Lower leg skin (tissue), 4 donors: Measurements from ENCODE around the gene POMT2. TPM values are rescaled to one million over a fixed set of nuclear protein-coding genes. Genes with fewer than 3 reads are reported as not detected.

ENCODE experiments used
- DNase-seq, 2 donors: peaks; one replicate each; pipeline ENCODE4 v3.0.0-alpha.2; 2019; ENCODE audit warnings: low spot score in 2 of 2
- H3K4me3 ChIP-seq: fragments of 200-600 bp; sonication (generic); 2 replicates; pipeline ENCODE4 v1.5.1; 2017; ENCODE audit warnings: mild to moderate bottlenecking, low read depth; ENCODE audit not compliant: poor library complexity, severe bottlenecking
- POLR2A ChIP-seq, 2 donors: fragments of 450-650 bp; IDR thresholded peaks; one replicate each; pipeline ENCODE4 v1.6.1; 2016 to 2017; ENCODE audit warnings: antibody characterized with exemption in 2 of 2, mild to moderate bottlenecking in 1 of 2, moderate library complexity in 1 of 2
- WGBS, 2 donors: methylation state at CpG; one replicate each; pipeline ENCODE4 v1.1.5; 2018; 5-methylcytosine and 5-hydroxymethylcytosine counted together
- intact Hi-C: fragments of 100-400 bp; cut with DNase I; formaldehyde crosslinking; loops from one replicate; pipeline ENCODE4 v1.15.0; 2023; ENCODE audit warnings: low total_unique reads
- total RNA-seq, 4 donors: library from RNA; depleted of rRNA; stranded (reverse); fragments of >200 nt; gene quantifications; one replicate each; pipeline ENCODE4 v1.1.0, GENCODE V29; 2016
- TF ChIP-seq, protein P1 (sequence below), 3 donors: fragments of 450-650 bp; IDR thresholded peaks; one replicate each; pipeline ENCODE4 v1.5.1; 2016; ENCODE audit warnings: antibody characterized with exemption in 3 of 3, mild to moderate bottlenecking in 3 of 3, moderate library complexity in 2 of 3

Gene POMT2
- total RNA-seq, 4 donors from 2014 or later, result 9.1 to 23.0 (median 15.9) TPM

DNA sequence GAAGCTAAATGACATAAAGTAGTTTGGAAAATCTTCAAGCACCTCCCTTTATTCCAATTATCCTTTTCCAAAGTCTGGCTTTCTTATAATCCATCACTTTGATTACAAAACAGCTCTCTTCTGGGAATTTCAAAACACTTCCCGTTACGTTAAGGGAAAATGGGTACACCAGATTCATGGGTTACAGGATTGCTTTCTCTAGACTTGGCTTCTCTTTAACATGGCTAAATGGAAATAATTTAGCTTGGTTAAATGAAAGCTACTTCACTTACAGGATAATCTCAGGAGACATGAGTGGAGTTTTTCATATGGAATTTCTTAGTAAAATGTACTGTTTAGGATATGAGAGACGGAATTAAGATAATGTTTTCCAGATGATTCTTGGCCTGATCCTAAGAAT lies 14.9 kb upstream of the POMT2 start:
- 74 to 78% methylated on average over 3 of the region's 3 CpGs for whole genome bisulfite sequencing, 2 donors
- no peak overlapping the region for H3K4me3 ChIP-seq
- intact Hi-C loops, result no loop called here
- TF ChIP-seq, protein P1, sequence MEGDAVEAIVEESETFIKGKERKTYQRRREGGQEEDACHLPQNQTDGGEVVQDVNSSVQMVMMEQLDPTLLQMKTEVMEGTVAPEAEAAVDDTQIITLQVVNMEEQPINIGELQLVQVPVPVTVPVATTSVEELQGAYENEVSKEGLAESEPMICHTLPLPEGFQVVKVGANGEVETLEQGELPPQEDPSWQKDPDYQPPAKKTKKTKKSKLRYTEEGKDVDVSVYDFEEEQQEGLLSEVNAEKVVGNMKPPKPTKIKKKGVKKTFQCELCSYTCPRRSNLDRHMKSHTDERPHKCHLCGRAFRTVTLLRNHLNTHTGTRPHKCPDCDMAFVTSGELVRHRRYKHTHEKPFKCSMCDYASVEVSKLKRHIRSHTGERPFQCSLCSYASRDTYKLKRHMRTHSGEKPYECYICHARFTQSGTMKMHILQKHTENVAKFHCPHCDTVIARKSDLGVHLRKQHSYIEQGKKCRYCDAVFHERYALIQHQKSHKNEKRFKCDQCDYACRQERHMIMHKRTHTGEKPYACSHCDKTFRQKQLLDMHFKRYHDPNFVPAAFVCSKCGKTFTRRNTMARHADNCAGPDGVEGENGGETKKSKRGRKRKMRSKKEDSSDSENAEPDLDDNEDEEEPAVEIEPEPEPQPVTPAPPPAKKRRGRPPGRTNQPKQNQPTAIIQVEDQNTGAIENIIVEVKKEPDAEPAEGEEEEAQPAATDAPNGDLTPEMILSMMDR (IDR thresholded peaks at IDR 0.05), result no peak
- no peak for TF ChIP-seq POLR2A (IDR thresholded peaks at IDR 0.05)
- DNase-seq, result no peak

DNA sequence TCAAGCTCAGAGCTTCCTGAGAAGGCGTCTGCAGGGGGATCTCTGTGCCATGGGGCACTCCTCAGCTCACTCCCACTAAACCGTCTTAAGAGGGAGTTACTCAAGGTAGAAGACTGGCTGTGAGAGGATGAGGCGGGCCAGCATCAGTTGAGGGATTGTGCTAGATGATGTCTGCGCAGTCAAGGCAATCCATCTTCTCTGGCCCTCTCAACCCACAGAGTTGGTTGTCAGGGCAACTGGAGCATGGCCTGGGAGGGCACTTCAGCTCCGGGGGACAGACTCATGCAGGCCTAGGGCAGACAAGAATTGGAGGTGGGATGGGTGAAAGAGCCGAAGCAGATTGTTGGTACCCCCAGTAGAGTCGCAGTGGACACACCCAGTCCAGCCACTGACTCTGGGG lies 9.2 kb upstream of the POMT2 start:
- peak in 1 of 2 donors; percentile 60 for DNase-seq
- no peak for TF ChIP-seq POLR2A (IDR thresholded peaks at IDR 0.05)
- TF ChIP-seq, protein P1 (IDR thresholded peaks at IDR 0.05), result no peak
- WGBS, 2 donors, result 88 to 91% methylated on average over 7 of the region's 7 CpGs
- intact Hi-C loops, result no loop called here
- no peak overlapping the region for H3K4me3 ChIP-seq

DNA sequence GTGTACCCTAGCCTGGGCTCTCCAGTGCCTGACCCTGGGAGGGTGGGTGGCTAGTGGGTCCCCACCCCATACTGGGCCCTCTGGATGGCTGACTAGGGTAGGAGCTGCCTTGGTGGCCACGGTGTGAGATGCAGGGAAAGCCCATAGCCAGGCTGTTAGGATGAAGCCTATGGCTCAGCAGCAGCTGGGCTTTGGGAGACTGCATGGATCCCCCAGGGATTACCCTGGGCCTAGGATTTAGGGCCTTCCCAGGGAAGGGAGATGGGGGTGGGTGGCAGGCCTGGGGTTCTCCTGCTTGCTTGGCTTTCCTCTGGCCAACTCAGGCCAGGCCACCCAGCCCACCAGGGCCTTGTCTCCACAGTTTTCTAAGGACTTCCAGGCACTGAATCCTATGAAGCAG lies 6.4 kb upstream of the POMT2 start:
- H3K4me3 ChIP-seq, result no peak overlapping the region
- intact Hi-C loops, result no loop called here
- WGBS, 2 donors, result 100% methylated on average over 1 of the region's 1 CpG; no CpG with 5 or more reads in 1 of the 2 donors
- DNase-seq, result peak in 1 of 2 donors; percentile 59
- TF ChIP-seq, protein P1 (IDR thresholded peaks at IDR 0.05), result no peak
- no peak for TF ChIP-seq POLR2A (IDR thresholded peaks at IDR 0.05)

DNA sequence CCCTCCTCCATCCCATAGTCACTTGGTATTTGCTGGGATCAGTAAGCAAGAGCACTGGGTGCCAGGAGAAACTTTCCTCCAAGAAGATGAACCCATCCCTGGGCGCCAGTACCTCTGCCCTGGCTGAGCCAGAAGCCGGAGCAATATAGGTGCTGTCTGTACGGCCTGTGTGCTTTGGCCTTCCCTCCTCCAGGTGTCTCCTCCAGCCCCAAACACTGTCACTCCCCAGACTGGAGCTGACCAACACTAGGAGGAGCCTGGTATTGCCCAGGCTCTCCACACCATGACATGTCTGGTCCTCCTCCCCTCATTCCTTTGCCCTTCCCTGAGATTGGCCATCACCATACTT lies 5.0 kb upstream of the POMT2 start:
- 84 to 88% methylated on average over 3 of the region's 3 CpGs for WGBS, 2 donors
- H3K4me3 ChIP-seq, result no peak overlapping the region
- peak in 1 of 2 donors; percentile 36 for DNase-seq
- intact Hi-C loops, result no loop called here
- TF ChIP-seq, protein P1 (IDR thresholded peaks at IDR 0.05), result no peak
- TF ChIP-seq POLR2A (IDR thresholded peaks at IDR 0.05), result no peak

DNA sequence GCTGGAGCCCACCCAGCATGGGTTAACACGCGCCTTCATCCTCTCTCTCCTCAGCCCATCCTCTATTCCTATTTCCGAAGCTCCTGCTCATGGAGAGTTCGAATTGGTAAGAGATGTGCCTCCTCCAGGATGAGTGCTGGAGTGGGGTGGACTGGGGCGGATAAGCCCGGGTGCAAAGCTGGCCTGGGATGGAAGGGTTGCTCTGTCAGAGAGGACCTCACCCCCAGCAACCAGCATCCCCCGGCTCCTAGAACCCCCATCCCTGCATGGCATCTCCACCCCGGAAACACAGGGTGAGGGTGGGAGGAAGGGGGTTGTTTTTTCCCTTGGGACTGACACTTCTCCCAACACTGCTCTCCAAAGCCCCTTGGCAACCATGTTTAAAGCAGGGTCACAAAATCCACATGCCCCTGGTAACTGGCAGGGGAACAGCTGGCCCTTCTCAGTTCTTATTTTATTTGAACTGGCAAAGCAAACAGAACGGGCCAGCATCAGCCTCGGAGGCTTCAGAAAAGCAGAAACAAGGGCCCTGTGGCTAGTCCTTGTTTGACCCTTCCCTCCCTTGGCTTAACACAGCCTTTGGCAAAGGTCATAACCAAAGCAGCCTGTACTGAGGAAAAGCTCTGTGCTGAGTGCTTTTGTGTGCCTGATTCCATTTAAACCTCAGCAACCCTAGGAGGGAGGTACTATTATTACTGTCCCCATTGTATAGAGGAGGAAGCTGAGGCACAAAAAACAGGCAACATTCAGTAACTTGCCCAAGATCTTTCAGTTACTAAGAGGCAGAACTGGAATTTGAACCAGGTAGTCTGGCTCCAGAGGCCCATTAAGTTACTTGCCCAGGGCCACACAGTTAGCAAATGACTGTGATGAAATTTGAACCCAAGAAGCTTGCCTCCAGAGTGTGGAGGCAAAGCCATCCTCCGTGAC lies 4.4 kb upstream of the POMT2 start:
- intact Hi-C loops, result no loop called here
- TF ChIP-seq, protein P1 (IDR thresholded peaks at IDR 0.05), result no peak
- TF ChIP-seq POLR2A (IDR thresholded peaks at IDR 0.05), result no peak
- WGBS, 2 donors, result 85 to 92% methylated on average over 11 of the region's 11 CpGs
- no peak overlapping the region for H3K4me3 ChIP-seq
- DNase-seq, result peak in 1 of 2 donors; percentile 76
